GM19467 (cell line): ENCODE measurements around the gene TERT.

Source experiments
- ATAC-seq: cut with Tn5 transposase; IDR thresholded peaks from one replicate; pipeline ENCODE4 v1.9.1; 2021; ENCODE audit warnings: mild to moderate bottlenecking, moderate library complexity; ENCODE audit not compliant: unreplicated experiment

Gene TERT

GRCh38 chr5:1209896-1210776, 84.7 kb downstream of the TERT start:
- no peak for ATAC-seq

- ATAC-seq: no peak
Measured at GRCh38 chr5:1209489-1209852, 85.4 kb downstream of the TERT start.

GRCh38 chr5:1208743-1209488, 86.0 kb downstream of the TERT start:
- ATAC-seq: no peak

GRCh38 chr5:1208221-1208742, 86.6 kb downstream of the TERT start:
- ATAC-seq: no peak

- no peak for ATAC-seq
Measured at GRCh38 chr5:1207555-1207954, 87.3 kb downstream of the TERT start.

GRCh38 chr5:1206521-1207412, 88.1 kb downstream of the TERT start:
- ATAC-seq: no peak

- no peak for ATAC-seq
Measured at GRCh38 chr5:1205255-1206180, 89.3 kb downstream of the TERT start.

GRCh38 chr5:1204693-1205242, 90.1 kb downstream of the TERT start:
- ATAC-seq: no peak

- no peak for ATAC-seq
Measured at GRCh38 chr5:1203968-1204692, 90.7 kb downstream of the TERT start.

- no peak for ATAC-seq
Measured at GRCh38 chr5:1203311-1203967, 91.4 kb downstream of the TERT start.
